Measurements from ENCODE around the gene ANAPC16. TPM values are rescaled to one million over a fixed set of nuclear protein-coding genes. Genes with fewer than 3 reads are reported as not detected.

Gene ANAPC16
- total and polyA plus RNA-seq, 2 of the 4 experiments (the other 2 are of a cell fraction), result 25.2 to 26.3 TPM

GRCh38 chr10:72170733-72171132 lies 45.1 kb upstream of the ANAPC16 start:
- Histone ChIP-seq H3K9me3 (ENCODE audit: control insufficient read depth, insufficient read depth, low read length) (no peaks in the 10 kb centered on the region), H3K4me2 (ENCODE audit: low read depth, low read length) (no peak overlapping the region), H4K20me1 (ENCODE audit: insufficient read depth, low read length) (no peaks in the 10 kb centered on the region), H2BK5ac (ENCODE audit: low read depth, low read length, poor library complexity, severe bottlenecking) (no peak overlapping the region), H3K36me3 (ENCODE audit: control insufficient read depth, insufficient read depth, low read length) (no peaks in the 10 kb centered on the region), H3K4me1 (ENCODE audit: control insufficient read depth, insufficient read depth, low read length) (peaks cover 6% of the 10 kb centered on the region), H2AK5ac (ENCODE audit: low read depth, low read length) (no peak overlapping the region), H3K18ac (ENCODE audit: low read depth, low read length) (no peak overlapping the region), H3K23ac (ENCODE audit: low read depth, low read length) (no peak overlapping the region), H3K79me1 (ENCODE audit: low read depth in 1 of 2, low read length in 2 of 2) (peaks cover 0 to 2% of the 10 kb centered on the region in 2 experiments; a peak in 1 of 4 replicates), H3K27me3 (ENCODE audit: control insufficient read depth, insufficient read depth, low read length) (no peaks in the 10 kb centered on the region), H2BK15ac (ENCODE audit: low read depth, low read length) (no peak overlapping the region), H3K9me1 (ENCODE audit: insufficient read depth, low read length) (peaks cover 3% of the 10 kb centered on the region), H3K14ac (replicated peaks; ENCODE audit: low read depth, low read length) (no peak overlapping the region), H3K56ac (ENCODE audit: extremely low read depth, insufficient read depth, low read length) (no peak overlapping the region), H2BK120ac (ENCODE audit: low read depth, low read length) (no peak overlapping the region; the same call in 1 of the 2 replicates), H3K4ac (ENCODE audit: low read depth, low read length) (no peak overlapping the region), H2AFZ (replicated peaks; ENCODE audit: low read length, poor library complexity) (no peak overlapping the region), H3K4me3 (ENCODE audit: insufficient read depth, low read depth, low read length) (no peak overlapping the region), H4K91ac (ENCODE audit: insufficient read depth, low read depth, low read length) (no peak overlapping the region), H4K5ac (ENCODE audit: low read depth, low read length) (no peak overlapping the region), H3K9ac (ENCODE audit: low read depth, low read length) (no peak overlapping the region), H4K8ac (ENCODE audit: low read depth in 2 of 2, low read length in 2 of 2) (no peak overlapping the region), H2BK20ac (ENCODE audit: low read depth, low read length) (no peak overlapping the region), H3K27ac (ENCODE audit: insufficient read depth, low read length) (no peak overlapping the region), H2AK9ac (replicated peaks; ENCODE audit: low read depth, low read length, poor library complexity) (no peak overlapping the region)
- no TSS peak for BruUV-seq (replicated peaks)
- dilution Hi-C loops (cut with HindIII; ENCODE audit: low sequenced_read_pairs, unreplicated experiment) (no loop called here), in situ Hi-C loops (cut with MboI; ENCODE audit: low sequenced_read_pairs) (no loop called here), intact Hi-C loops (cut with micrococcal nuclease) (loop anchor here (5.0 kb wide), 1 partner anchor 63 kb away; no protein-coding TSS in a partner anchor)
- ChIA-PET CTCF (interaction anchor here (0.6 kb wide), 1 partner anchor 72 kb away, joined by 3 read pairs; no protein-coding TSS in a partner anchor), POLR2A (ENCODE audit: unreplicated experiment) (no interaction called here)
- ATAC-seq (ENCODE audit: low read depth) (no peak), DNase-seq (no peak)
- no peak for TF ChIP-seq FOS (IDR thresholded peaks at IDR 0.05; ENCODE audit: low read depth, low read length)
- TF ChIP-seq CEBPB (IDR thresholded peaks at IDR 0.05; ENCODE audit: low read depth, low read length), result no peak
- TF ChIP-seq NFE2L2 (IDR thresholded peaks at IDR 0.05; ENCODE audit: low read depth, low read length), result no peak
- no peak for TF ChIP-seq CTCF (conservative IDR thresholded peaks at IDR 0.05; ENCODE audit: low read depth, low read length)
- no peak for TF ChIP-seq MXI1 (IDR thresholded peaks at IDR 0.05; ENCODE audit: borderline replicate concordance, low read depth, low read length)
- no peak for TF ChIP-seq MAFK (IDR thresholded peaks at IDR 0.05; ENCODE audit: low read depth, low read length)
- no peak for TF ChIP-seq MAZ (IDR thresholded peaks at IDR 0.05; ENCODE audit: borderline replicate concordance, low read depth, low read length)
- TF ChIP-seq CHD1 (IDR thresholded peaks at IDR 0.05; ENCODE audit: low read depth, low read length), result no peak
- no peak for TF ChIP-seq ELK1 (IDR thresholded peaks at IDR 0.05; ENCODE audit: borderline replicate concordance, low read depth, low read length)
- TF ChIP-seq SMC3 (IDR thresholded peaks at IDR 0.05; ENCODE audit: low read depth, low read length), result no peak
- no peak for TF ChIP-seq RFX5 (IDR thresholded peaks at IDR 0.05; ENCODE audit: low read depth, low read length)
- no peak for TF ChIP-seq RCOR1 (IDR thresholded peaks at IDR 0.05; ENCODE audit: insufficient replicate concordance, low read length)
- no peak for TF ChIP-seq POLR2A (IDR thresholded peaks at IDR 0.05; ENCODE audit: low read depth, low read length)
- TF ChIP-seq BHLHE40 (IDR thresholded peaks at IDR 0.05; ENCODE audit: low read depth, low read length), result no peak
- no peak for TF ChIP-seq USF2 (IDR thresholded peaks at IDR 0.05; ENCODE audit: low read depth, low read length)
- 100% methylated on average over 1 of the region's 4 CpGs; no CpG with 5 or more reads in 1 of the 2 experiments for WGBS, 2 experiments (ENCODE audit: extremely low coverage in 2 of 2, insufficient read length in 1 of 2)
